Stimulated activated CD4-positive, alpha-beta T cell treated with anti-CD3 and anti-CD28 coated beads, Interleukin-15, amount 100 ng/mL, for 1 hour (primary cell): ENCODE data around the gene PACSIN3.

Source experiments
- DNase-seq, 2 donors: peaks; one replicate each; pipeline ENCODE4 v3.0.0-alpha.2; 2020; ENCODE audit warnings: low read depth in 1 of 2, low spot score in 1 of 2

Gene PACSIN3

DNA sequence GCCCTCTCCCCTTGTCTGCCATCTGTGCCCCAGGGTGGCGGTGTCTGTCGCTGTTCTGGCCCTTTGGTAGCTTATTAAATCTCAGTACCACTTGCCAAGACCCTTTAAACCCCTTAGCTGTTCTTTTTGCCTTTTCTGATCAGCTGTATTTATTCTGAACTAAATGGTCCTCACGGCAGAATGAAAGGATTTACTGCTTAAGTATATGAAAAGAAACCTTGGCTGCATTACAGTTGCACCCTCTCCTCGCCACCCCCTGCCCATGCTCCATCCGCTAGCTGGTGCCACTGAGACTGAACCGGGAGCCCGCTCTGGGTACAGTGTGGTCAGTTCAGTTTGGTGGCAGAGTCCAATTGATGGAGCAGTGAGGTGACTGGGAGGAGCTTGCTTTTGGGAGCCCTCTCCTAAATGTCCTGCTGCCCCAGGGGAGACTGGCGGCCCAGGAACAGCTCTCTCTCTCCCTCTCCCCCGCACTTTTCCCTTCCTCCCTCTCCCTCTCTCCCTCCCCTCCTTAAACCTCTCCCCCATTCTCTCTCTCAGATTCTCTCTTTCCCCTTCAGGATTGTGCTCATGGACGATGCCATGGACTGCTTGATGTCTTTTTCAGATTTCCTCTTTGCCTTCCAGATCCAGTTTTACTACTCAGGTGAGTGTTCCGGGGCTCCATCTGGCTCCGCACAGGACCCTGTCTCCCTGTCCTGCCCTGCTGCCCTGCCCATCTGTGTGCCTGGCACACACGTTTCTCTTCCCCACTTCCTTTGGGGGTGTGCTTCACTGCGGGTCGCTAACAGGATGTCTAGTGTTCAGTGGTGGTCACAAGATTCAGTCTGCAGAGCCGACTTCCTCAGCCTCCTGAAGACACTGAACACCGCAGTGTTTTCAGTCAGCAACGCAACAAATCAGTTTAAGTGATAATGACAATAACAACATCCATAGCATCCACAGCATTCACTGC is 31.3 kb downstream of the PACSIN3 start:
- DNase-seq = no peak

DNA sequence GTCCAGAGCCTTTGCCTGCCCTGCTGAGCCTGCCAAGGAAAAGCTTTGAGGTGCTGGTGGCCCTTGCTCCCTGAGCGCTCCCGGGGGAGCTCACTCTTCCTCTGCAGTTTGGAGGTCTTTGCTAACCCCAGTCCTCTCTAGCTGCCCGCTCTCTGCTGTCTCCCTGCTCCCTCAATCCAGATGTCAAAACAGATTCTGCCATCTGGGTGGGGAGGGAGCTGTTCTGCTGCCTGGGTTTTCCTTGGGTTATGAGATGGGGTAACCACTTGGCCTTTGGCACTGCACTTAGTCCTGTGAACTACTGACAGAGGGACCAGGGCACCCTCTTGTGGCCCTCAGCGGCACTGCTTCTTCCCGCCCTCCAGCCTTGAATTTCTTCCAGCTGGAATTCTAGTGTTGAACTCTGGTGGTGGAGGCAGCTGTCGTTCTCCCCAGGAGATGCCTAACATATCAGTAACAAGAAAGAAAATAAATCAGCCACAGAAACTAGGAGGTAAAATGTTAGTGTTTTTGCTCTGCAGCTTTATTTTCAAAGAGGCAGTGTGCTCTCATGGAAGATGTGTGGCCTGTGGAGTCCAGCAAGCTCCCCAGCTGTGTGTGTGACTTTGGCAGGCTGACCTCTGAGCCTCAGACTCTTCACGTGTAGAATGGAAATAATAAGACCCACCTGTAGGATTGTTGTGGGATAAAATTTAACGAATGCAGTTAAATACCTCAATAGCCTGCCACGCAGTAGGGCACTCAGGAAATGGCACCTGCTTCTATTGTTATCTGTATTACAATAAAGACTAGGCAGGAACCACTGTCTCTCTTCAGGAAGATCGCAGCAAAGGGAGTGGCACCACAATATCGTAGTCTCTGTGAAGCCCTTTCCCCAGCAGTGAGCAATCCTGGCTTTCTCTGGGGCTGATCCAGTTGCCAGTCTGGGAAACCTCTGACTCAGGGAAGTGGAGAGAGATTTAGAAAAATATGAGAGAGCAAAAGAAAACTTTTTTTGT is 33.0 kb downstream of the PACSIN3 start:
- DNase-seq = peak in 1 of 2 donors; percentile 35

DNA sequence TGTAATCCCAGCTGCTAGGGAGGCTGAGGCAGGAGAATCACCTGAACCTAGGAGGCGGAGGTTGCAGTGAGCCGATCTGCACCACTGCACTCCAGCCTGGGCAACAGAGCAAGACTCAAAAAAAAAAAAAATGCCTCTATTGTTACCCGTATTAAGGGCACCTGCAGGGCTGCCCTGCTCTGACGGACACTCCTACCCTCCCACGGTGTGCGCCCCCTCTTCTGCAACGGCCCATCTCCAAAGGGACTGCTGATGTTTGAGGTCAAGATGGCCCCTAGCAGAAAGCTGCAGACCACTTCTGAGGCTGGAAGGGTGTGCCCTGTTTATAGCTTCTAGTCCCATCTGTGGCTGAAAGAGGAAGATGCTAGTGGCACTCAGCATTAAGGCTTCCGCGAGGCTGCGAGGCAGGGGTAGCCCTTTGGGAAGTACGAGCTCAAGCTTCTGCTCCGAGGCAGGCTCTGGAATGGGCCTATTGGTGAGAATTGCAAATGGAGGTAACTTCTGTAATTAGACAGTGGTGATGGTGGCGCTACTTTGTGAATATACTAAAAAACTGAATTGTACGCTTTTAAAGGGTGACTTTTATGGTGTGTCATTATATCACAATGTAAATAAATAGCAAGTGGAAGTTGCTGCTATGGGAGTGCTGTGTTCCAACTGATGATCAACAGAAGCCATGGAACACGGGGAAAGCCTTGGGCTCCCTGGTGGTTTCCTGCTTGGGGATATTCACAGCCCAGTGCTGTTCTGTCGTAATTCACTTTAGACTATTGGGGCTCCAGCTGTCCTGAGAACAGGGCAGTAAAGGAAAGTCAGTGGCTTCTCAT is 33.9 kb downstream of the PACSIN3 start:
- no peak for DNase-seq

DNA sequence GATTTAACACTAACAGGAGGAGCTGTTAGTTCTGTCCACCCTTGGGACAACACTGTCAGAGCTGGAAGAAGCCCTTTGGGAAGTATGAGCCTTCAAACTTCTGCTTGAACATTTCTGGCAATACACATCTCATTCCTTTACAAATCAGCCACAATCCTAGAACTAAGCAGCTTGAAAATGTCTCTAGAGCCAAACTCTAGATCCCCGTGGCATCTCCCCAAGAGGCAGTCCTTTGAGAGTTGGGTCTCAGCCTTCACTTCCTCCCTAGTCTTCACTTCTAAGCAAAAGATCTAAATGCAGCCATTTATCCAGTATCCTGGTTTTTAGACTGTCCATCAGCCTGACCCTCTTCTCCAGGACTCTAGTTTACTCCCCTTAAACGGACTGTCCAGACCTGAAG is 36.5 kb downstream of the PACSIN3 start:
- no peak for DNase-seq

DNA sequence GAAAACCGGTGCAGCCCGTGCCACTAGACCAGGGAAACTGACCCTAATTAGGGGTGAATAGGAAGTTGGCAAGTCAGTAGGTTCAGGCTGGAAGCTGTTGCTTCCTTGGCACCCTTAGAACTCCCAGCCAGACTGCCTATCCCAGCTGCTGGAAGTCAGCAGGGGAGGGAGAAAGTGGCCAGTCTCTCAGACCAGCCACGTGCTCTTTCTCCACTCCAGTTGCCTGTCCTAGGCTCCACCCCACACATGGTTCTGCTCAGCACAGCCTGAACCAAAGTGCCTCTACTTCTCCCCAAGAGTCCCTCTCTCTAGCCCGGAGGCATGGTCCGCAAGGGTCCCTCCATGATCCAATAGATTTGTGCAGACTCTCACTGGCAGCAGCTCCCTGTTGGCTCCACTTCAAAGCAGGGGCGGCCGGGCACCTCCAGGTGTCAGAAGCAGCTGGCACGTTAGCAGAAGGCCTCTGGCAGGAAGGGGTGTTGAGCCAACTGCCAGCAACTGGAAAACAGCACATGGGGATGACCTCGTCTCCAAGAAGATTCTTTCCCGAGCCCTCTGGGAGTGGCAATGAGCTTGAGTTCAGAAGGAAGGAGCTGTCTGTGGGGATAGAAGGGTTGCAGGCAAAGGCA is 37.2 kb downstream of the PACSIN3 start:
- no peak for DNase-seq

DNA sequence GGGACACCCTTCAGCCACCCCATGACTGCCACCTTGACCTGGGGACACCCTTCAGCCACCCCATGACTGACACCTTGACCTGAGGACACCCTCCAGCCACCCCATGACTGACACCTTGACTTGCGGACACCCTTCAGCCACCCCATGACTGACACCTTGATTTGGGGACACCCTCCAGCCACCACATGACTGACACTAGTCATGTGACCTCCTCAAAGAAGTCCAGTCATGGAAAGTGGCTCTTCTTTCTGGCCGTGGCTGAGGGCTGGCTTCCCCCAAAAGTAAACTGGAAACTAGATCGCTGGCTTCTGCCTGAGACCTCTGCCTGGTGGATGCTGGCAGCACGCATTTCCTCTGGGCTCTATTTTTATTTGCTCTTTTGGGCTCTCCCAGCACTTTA is 38.0 kb downstream of the PACSIN3 start:
- DNase-seq = no peak

DNA sequence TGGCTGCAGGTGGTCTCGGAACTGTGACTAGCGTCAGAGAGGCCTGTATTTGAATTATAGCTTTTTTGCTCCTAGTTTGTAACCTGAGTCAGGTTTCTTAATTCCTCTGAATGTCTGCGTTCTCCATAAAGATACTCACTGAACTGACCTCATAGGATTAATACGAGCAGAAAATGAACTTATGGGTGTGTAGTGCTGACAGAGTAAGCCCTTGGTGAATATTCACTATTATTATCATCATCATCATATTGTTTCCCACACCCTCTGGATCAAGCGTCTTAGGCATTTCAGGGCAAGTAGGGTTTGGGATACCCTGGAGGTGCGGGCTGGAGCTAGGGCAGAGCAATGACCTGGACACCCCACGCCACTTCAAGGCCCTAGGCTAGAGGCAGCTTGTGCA is 38.6 kb downstream of the PACSIN3 start:
- no peak for DNase-seq

DNA sequence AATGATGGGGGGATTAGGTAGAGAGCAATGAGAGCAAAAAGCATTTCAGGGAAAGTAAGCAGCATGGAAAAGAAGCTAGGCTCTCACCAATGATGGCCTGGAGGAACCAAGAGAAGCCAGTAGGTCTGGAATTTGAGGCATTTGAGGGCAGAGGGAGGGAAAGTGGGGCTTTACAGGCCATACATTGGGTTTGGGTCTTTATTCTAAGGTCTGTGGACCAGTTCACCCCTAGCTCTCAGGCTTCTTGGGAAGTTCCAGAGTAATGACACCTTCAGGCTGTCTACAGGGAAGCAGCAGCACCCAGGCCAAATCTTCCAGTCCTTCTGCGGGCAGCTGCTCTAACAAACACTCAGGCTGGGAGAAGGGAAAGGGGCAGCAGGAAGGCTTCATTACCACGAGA is 39.0 kb downstream of the PACSIN3 start:
- no peak for DNase-seq

DNA sequence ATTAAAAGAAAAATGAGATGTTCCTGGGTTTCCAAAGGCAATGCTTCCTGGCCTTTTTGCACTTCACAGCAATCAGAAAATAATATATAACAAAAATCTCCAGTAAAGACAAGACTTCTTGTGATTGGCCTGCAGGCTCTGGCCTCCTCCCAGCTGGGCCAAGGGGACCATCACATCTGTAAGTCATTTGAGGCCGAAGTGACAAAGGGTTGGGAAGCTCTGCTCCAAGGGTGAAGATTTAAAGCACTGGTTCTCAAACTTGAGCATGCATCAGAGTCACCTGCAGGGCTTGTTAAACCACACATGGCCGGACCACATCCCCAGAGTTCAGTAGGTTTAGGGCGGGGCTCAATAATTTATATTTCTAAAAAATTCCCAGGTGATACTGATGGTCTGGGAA is 41.7 kb downstream of the PACSIN3 start:
- no peak for DNase-seq

DNA sequence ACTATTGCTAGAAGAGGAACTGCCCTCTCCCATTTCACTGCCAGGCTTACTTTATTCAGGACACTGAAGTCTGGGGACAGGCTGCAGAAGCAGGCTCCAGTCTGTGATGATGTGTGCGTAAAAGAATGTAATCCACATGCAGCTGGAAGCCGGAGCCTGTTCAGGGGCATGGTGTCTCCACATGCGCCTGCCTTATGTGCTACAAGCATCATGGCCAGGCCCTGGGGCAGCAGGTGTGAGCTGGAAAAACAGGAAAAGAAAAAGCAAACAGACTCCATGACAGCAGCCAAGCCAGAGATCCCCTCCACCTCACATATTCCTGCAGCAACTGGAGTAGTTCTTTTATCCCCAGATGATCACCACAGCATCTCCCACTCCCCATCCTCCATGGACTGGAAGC is 42.9 kb downstream of the PACSIN3 start:
- no peak for DNase-seq

DNA sequence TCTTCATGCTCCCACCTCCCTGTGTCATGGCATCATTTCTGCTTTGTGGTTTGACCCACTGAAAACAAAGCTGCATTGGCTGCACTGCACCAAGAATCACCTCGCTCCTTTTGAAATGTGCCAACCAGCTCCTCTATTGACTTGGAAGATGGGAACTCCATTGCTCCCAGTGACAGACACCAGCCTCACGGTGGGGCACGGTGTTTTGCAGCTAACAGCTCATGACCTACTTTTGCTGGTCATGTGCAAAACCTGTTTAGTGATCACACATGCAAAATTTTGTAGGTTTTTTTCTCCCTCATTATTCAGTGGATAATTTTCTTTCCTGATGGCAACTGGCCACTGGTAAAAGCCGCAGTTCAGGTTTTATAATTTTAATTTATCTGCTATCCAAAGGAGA is 46.4 kb downstream of the PACSIN3 start:
- DNase-seq = no peak

DNA sequence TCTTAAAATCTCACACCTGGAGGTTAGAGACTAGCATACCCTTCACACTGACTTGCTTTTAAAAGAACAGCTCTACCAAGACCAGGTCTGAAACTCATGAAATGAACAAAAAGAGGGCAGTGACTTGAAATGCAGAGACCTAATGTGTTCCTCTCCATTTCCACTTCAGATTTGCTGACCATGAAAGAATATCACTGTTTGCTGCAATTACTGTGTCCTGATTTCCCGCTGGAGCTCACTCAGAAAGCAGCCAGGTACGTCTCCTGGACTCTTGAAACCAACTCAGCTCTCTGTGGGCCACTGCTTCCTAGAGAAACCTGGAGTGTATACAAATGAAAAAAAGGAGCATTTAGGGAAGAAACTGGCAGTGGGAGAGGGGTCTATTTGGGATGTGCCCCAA is 48.8 kb downstream of the PACSIN3 start:
- no peak for DNase-seq

DNA sequence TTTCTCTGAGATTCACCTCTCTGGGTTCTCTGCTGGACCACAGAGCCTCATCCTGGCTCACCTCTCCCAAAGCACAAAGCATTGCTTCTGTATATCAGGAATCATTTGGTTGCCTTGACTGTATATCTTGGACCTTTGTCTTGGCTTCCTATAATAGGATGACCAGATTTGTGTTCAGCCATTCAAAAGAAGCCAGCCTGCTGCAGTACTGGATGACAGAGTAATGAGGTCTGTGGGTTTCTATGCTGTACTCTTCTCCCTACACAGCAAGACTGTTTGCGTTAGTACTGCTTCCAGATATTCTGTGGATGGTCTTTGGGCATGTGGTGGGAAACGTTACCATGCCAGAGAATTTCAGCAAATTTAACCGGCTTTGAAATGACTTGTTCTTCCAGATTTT is 49.3 kb downstream of the PACSIN3 start:
- no peak for DNase-seq

DNA sequence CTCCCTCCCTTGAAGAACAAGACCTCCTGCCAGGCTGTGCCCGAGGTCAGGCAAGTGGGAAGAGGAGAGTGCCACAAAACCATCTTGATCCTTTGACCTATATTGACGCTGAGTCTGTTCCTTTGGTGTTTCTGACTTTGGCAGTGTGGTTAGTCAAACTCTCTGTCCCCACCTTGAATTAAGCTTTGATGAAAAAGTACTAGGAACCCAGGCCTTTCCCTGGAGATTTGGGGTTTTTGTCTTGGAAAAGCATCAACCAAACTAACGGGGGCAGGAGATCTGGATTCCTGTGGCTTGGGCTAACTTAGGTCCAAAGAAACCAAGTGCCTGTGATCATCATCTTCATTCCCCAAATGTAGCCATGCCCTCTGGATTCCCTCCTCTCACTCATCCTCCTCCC is 49.9 kb downstream of the PACSIN3 start:
- no peak for DNase-seq

DNA sequence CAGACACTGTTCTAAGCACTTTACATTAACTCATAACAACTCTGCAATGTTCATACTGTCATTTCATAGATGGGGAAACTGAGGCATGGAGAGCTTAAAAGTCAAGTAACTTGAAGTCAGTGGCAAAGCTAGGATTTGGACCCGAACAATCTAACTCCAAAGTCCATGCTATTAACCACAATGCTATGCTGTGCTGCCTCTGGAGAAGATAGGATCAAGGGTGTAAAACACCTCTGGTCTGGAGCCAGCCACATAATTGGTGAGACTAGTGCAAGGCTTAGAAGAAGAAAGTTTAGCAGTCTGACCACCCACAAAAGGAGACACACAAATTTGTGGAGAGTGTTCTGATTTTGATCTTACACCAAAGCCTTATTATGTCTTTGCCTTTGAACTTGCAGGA is 53.3 kb downstream of the PACSIN3 start:
- no peak for DNase-seq

DNA sequence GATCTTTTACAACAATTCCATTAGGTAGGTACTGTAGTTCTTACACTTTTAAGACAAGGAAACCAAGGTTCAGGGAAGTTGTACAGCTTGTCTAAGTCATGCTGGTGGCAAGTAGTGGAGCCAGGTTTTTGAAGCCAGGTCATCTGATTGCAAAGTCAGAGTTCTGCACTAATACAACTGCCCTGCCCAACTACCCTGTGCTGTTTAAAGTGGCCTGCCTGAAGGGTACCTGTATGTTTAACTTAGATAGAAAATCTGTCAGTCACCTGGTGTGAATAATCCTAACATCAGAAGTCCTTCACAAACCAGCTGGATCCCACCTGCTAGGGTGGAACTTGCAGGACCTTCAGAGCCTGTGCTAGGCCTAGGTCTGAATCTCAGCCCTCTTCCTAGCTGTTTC is 53.7 kb downstream of the PACSIN3 start:
- no peak for DNase-seq

DNA sequence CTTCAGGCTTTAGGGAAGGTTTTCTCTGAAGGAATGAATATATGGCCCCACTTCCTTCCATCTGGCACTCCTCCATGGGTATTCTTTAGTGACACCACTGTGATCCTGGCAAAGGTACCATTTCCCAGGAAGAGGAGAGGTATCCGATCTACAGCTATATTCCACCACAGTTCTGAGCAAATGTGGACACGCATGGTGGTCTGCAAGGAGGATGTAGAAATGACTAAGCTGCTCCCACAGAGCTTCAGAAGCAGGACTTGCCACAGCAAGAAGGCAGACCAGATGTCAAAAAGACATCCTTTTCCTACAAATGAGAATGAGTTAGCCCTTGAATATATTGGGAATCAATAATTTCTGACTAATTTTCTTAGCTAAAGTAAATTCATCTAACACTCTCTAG is 55.1 kb downstream of the PACSIN3 start:
- no peak for DNase-seq

DNA sequence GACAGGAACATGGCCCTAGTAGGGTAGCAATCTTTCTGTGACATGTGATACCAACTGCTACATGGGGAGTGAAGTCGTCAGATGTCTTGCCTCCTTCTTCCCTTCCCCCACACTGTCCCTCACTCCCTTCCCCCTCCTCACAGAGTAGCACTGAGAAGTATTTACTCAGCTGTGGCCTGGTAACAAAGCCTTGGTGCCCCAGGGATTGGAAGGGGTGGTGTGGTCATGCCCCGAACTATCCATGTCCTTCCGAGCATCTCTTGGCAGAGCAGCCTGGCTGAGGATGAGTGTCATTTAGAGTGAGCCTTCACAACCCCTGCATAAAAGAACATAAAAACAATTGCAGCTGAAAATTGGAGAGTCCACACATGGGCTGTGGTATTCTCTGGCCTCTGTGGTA is 55.7 kb downstream of the PACSIN3 start:
- no peak for DNase-seq
